Epithelial cell of esophagus (primary cell): Measurements from ENCODE around the gene ZNF189.
A peak's percentile ranks its signal among the peaks of the same experiment; 100 is the strongest.

Source experiments
- DNase-seq: peaks from one replicate; pipeline ENCODE4 v3.0.0; 2010; ENCODE audit warnings: low read depth
- H3K4me3 ChIP-seq: 2 replicates; pipeline ENCODE4 v1.5.1; 2011; ENCODE audit warnings: mild to moderate bottlenecking, low read length, control low read depth
- TF ChIP-seq, protein P1 (sequence below): IDR thresholded peaks from 2 replicates; pipeline ENCODE4 v1.5.1; 2011; ENCODE audit warnings: low read depth, mild to moderate bottlenecking, low read length, control low read depth, inconsistent platforms; ENCODE audit not compliant: insufficient read depth; ENCODE audit errors: missing control alignments

Gene ZNF189

DNA sequence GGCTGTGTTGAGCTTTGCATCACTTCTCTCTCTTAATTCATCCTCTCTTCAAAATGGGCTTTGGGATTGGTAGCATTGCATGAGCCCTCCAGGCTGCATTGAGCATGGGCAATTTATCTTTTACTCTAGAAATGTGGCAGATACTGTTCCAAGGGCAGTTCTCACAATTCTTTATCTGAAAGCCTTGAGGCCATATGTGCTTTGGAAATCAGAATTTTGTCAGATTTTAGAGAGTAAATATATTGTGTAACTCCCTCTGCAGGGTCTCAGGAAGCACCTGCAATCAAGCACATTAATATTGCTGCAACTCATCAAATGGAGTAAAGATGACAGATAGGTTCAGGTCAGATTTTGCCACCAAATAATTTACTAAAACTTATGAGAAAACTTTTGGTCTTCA is 19.3 kb downstream of the ZNF189 start:
- no peak for DNase-seq
- H3K4me3 ChIP-seq, result no peak overlapping the region
- TF ChIP-seq, protein P1, sequence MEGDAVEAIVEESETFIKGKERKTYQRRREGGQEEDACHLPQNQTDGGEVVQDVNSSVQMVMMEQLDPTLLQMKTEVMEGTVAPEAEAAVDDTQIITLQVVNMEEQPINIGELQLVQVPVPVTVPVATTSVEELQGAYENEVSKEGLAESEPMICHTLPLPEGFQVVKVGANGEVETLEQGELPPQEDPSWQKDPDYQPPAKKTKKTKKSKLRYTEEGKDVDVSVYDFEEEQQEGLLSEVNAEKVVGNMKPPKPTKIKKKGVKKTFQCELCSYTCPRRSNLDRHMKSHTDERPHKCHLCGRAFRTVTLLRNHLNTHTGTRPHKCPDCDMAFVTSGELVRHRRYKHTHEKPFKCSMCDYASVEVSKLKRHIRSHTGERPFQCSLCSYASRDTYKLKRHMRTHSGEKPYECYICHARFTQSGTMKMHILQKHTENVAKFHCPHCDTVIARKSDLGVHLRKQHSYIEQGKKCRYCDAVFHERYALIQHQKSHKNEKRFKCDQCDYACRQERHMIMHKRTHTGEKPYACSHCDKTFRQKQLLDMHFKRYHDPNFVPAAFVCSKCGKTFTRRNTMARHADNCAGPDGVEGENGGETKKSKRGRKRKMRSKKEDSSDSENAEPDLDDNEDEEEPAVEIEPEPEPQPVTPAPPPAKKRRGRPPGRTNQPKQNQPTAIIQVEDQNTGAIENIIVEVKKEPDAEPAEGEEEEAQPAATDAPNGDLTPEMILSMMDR, result no peak

DNA sequence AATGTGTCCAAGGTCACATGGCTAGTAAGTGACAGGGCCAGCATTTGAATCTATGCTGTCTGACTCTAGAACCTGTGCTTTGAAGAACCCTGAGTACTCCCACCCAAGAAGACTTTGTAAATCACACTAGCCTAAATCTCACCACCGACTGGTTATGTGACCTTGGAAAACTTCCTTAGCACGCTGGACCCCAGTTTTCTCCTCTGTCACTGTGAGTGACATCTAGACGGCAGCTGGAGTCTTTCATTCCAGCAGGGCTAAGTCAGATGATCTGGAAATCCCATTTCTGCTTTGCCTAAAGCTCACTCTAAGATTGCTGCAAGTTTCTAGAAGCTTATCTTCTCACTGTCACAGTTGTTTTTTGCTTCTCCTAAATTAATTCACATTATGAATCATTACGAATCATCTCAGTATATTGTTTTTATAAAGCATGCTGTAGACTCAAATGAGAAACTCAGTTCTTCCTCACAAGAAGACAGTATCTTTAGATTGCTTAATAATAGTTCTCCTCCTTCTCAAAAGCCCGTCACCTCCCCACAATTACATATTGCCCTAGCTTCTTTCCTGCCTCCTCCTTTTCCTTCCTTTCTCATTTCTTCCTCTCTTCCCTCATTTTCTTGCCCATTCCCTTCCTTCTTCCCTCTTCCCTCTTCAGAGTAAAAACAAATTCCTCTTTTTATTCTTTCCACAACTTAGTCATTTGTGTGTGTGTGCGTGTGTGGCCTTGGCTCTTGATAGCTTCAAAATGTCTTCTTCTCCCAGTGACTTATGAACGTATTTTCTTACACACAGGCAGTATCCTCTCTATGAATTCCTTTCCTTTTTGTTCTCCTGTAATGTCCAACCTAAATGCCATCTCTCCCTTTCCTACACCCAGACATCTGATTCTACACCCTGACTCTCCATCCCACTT is 20.1 kb downstream of the ZNF189 start:
- TF ChIP-seq, protein P1, result no peak
- DNase-seq, result peak; percentile 37
- H3K4me3 ChIP-seq, result no peak overlapping the region

DNA sequence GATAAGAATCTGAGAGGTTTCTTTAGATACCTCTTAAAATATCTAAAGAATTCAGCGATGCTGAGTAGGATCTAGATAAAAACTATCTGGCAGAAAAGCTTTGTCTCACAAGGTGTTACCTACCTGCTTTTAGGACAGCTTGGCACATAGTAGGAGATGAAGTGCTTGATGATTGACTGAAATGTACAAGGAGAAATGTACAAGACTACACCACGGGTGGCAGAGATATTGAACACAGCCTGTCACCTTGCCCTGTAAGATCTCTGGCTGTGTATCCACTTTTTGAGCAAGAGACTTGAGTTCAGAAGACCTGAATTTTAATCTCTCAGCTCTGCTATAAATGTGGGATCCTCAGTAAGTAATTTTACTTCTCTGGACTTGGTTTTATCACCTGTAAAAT is 21.2 kb downstream of the ZNF189 start:
- H3K4me3 ChIP-seq, result no peak overlapping the region
- DNase-seq, result no peak
- TF ChIP-seq, protein P1, result no peak

- TF ChIP-seq, protein P1, result no peak
- H3K4me3 ChIP-seq, result no peak overlapping the region
- DNase-seq, result no peak
Observed at GRCh38 chr9:101421653-101422065, 23.0 kb downstream of the ZNF189 start.

GRCh38 chr9:101427358-101427757 is 28.7 kb downstream of the ZNF189 start:
- no peak overlapping the region for H3K4me3 ChIP-seq
- no peak for DNase-seq
- TF ChIP-seq, protein P1, result no peak

DNA sequence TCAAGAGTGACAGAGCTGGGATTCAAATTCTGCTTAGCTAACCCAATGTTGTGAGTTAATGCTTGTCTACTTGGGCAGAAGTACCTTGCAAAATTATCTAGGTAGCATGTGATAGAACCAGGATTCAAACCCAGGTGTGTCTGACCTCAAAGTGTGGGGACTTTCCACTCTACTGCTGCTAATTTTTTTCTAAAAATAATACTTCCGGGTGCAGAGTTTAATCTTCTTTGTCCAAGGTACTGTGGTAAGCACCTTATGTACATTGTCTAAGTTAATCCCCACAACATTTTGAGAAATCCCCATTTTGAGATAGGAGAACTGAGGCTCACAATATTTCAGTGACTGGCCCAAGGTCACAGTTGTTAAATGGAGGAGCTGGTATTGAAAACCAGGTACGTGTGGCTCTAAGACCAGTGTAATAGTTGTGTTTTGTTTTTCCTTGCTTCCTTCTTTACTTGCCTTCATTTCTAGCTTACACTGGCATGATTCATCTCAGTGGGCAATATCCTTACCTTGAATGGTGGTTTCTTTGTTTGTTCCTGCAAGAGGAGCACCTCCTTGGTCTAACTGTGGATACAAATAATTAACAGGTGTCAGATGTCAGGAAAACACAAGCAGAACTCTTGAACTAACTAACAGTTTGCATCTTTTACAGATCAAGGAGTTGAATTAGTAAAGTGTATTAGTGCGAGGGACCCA is 29.5 kb downstream of the ZNF189 start:
- H3K4me3 ChIP-seq, result no peak overlapping the region
- TF ChIP-seq, protein P1, result no peak
- DNase-seq, result no peak
